GM19240 (cell line): Measurements from ENCODE around the gene HERC3.

Experiments used
- DNase-seq: peaks from one replicate; pipeline ENCODE4 v3.0.0; 2011; ENCODE audit warnings: low spot score; ENCODE audit not compliant: insufficient read length

HERC3 gene

DNA sequence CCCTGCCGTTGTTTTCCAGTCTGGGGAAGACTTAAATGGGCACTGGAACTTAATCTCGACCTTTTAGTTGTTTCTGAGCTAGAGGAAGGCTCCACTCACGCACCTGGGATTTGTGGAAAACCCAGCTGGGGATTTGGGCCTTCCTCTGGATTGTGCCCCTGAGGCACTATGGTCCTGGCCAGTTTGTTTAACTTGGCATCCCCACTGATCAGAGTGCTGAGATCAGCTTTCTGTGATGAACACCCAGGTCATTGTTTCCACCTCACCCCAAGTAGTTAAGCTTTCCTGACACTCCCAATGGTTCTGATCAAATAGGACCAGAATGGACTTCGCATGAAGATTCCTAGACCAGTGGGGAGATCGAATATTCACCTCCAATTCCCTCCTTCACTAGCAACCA, 125.8 kb downstream of the HERC3 start:
- DNase-seq: no peak

- DNase-seq: no peak
Measured at GRCh38 chr4:88719381-88719780, 127.1 kb downstream of the HERC3 start.

- no peak for DNase-seq
Measured at GRCh38 chr4:88720451-88721428, 128.5 kb downstream of the HERC3 start.

DNA sequence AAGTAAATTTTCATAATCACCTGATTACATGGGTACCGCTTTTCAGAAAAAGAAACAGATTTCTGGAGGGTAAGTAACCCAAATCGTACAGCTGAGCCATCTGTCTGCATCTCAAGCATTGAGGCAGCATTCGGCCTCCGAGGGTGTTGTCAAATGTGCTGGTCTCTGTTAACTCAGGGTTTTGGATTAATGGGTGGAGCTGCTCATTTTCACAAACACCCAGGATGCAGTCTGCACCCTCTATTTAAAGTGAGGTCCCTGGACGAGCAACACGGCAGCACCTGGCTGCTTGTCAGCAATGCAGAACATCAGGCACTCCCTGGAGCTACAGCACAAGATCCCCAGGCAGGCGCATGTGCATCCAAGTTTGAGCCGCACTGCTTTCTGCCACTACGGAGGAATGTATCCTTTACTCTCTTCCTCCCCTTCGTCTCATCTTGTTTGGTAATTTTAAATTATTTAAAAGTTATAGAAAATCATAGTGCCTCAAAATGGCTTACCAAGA, 130.0 kb downstream of the HERC3 start:
- DNase-seq: no peak

- DNase-seq: no peak
Measured at GRCh38 chr4:88722828-88723227, 130.5 kb downstream of the HERC3 start.

GRCh38 chr4:88724406-88724805, 132.1 kb downstream of the HERC3 start:
- DNase-seq: no peak

DNA sequence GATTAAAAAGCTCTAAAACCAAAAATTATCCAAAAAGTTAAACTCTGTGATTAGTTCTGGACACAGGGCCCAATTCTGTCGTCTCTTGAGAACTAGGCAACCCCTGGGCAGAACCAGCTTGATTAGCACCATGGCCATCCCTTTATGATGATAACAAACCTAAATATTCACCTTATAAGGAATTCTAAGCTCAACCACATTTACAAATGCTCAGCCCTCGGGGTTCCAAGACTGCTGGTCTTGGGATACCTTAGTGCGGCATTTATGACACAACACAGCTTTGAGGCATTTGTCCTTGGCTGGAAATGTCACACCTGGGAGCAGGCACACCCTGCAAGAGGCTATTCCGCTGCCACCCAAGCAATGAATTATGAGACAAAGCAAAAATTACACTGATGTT, 132.9 kb downstream of the HERC3 start:
- DNase-seq: no peak

DNA sequence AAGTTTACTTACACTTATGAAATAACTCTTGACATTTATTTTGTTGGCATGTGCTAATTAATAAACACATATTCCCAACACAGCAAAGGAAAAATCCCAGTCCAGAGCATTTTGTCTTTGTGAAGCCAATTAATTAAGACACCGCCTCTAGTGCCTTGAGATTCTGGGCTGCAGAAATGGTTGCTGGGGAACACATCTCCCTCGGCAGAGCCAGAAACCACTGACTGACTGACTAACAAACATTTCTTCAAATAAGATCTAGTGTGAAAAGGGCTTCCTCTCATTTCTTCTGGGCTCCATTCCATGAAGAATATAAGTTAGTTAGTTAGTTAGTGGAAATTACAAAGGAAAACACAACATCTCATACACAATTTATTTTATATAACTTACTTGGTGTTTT, 133.7 kb downstream of the HERC3 start:
- no peak for DNase-seq

DNA sequence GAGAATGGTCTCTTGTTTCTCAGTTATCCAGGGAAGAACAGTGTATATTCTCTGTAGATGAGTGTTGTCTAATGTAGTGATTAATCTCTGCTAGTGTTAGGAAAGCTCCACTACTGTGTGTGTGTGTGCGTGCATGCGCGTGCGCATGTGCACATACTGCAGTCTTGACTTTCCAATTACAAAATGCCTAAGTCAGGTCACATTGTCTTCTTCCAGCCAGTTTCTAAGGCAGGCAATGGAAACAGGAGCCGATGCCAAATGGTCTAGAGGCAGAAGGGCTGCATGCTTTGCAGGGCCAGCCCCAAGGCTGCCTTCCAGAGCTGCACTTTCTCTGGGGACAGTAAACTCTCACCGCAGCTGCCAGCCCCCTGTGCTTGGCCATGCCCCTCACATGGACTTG, 135.9 kb downstream of the HERC3 start:
- DNase-seq: no peak

DNA sequence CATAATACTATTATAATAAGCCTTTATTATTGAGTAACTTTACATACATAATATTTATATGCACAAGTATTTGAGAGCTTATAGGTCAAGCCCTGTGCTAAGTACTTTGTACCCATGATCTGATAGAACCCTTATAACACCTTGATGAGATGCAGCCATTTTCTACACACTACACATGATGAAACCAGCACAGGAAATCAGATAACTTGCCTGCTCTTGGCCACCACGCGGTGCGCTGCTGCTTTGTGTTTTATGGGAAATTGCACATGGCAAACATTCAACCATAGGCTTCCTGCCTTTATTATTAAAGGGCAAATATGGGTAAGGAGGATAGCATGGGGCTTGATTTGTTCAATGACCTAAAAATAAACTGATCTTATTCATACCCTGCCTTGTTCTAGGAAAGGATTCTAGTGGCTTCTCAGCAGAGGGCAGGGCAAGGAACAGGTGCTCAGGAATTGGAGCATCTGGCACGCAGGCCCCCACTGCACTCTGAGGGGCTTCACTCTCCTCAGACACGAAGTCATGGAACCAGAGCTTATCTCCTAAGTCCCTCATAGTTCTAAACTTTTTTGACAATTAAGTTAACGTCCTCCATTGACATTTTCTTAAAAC, 137.0 kb downstream of the HERC3 start:
- no peak for DNase-seq

DNA sequence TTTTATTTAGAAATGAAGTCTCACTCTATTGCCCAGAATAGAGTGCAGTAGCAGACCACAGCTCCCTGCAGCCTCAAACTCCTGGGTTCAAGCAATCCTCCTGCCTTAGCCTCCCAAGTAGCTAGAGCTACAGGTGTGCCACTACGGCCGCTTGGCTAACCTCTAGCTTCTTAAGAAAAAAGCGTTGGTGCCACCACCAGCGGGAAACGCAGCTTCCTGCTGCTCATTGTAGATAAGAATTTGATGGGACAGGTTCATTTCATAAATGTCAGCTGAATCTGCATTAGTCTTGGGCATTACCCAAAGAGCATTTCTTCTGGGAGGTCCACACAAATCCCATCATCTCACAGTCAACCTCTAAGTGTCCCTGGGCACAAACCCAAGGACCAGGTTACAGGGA, 138.5 kb downstream of the HERC3 start:
- DNase-seq: no peak

GRCh38 chr4:88731381-88731780, 139.1 kb downstream of the HERC3 start:
- DNase-seq: no peak

DNA sequence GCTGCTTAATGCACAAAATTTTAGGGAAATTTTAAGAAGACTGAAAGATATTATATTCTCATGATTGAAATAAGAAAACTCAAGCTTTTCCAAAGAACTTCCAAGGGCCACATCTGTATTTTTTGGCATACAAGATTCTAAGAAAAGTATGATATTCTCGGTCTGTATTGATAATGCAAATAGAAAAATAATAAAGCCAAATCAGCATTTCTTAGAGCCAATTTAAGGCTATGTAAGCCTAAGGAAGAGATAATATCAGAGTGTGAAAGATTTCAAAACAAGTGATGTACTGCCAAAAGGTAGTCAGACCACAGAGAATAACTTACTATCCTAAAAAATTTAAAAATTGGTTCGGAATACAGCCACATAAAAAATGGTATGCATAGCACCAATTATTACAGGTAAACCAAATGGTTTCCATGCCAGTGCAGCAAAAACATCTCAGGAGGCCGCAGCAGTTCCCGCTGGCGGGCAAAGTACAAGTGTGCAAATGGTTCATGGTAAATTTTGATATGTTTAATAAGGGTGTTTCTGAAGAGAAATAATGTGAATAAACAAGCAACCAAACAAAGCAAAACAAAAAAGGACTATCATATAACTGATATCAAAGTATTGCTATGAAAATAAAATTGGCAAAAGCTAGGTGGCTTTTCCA, 140.6 kb downstream of the HERC3 start:
- DNase-seq: no peak

- no peak for DNase-seq
Measured at GRCh38 chr4:88734403-88734949, 142.2 kb downstream of the HERC3 start.

- DNase-seq: no peak
Measured at GRCh38 chr4:88735564-88735963, 143.3 kb downstream of the HERC3 start.

GRCh38 chr4:88736264-88736663, 144.0 kb downstream of the HERC3 start:
- no peak for DNase-seq

DNA sequence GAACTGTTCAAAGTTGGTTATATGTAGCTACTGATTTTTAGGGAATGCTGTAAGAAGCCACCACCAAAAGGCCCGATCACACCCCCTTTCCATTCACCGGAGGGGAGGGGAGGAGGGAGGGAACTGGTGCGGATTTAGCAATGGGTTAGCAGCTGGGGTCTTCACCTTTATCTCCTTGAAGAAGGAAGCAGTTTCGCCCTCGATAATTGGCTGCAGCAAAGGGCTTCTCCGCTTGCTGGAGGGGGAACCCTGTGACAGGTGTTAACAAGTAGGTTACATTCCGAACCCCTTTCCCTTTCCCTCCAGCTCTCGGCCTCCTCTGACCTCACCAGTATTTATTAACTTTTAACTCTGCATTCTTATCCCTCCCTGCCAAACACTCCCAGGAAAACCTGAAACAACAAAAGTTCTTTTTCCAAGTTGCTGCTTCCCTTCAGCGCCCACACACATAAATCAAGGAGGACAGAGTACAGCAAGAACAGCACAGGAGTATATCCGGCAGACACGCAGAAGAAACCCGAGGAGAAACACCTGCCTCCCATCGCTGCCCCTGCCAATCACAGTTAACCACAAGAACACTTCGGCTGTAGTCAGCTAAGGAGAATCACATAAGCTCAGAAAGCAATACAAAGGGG, 145.1 kb downstream of the HERC3 start:
- DNase-seq: peak; percentile 12

GRCh38 chr4:88738180-88738579, 145.9 kb downstream of the HERC3 start:
- no peak for DNase-seq

GRCh38 chr4:88742561-88742960, 150.3 kb downstream of the HERC3 start:
- no peak for DNase-seq

GRCh38 chr4:88743696-88744095, 151.4 kb downstream of the HERC3 start:
- no peak for DNase-seq

GRCh38 chr4:88744609-88745008, 152.3 kb downstream of the HERC3 start:
- no peak for DNase-seq
